GM18505 (cell line): ENCODE data around the gene PTPRG.

ENCODE experiments used
- ATAC-seq: cut with Tn5 transposase; IDR thresholded peaks from one replicate; pipeline ENCODE4 v1.9.1; 2021; ENCODE audit not compliant: unreplicated experiment
- POLR2A ChIP-seq: IDR thresholded peaks from 4 replicates; pipeline ENCODE4 v1.6.1; 2011; ENCODE audit warnings: borderline replicate concordance; ENCODE audit not compliant: insufficient read depth, insufficient read length; ENCODE audit errors: extremely low read depth

The PTPRG gene

GRCh38 chr3:61627768-61628185 is 66.4 kb downstream of the PTPRG start:
- no peak for ATAC-seq
- no peak for TF ChIP-seq POLR2A

- ATAC-seq = no peak
- no peak for TF ChIP-seq POLR2A
Measured at GRCh38 chr3:61628636-61629035, 67.3 kb downstream of the PTPRG start.

GRCh38 chr3:61629442-61629841 is 68.1 kb downstream of the PTPRG start:
- TF ChIP-seq POLR2A = no peak
- ATAC-seq = no peak

- ATAC-seq = no peak
- no peak for TF ChIP-seq POLR2A
Measured at GRCh38 chr3:61631108-61631769, 69.9 kb downstream of the PTPRG start.

- no peak for TF ChIP-seq POLR2A
- ATAC-seq = no peak
Measured at GRCh38 chr3:61632568-61633175, 71.3 kb downstream of the PTPRG start.

- no peak for TF ChIP-seq POLR2A
- ATAC-seq = no peak
Measured at GRCh38 chr3:61634678-61635077, 73.3 kb downstream of the PTPRG start.

GRCh38 chr3:61637088-61638051 is 76.0 kb downstream of the PTPRG start:
- TF ChIP-seq POLR2A = no peak
- ATAC-seq = no peak

GRCh38 chr3:61638741-61639140 is 77.4 kb downstream of the PTPRG start:
- no peak for TF ChIP-seq POLR2A
- ATAC-seq = no peak

GRCh38 chr3:61639991-61640390 is 78.6 kb downstream of the PTPRG start:
- ATAC-seq = no peak
- TF ChIP-seq POLR2A = no peak

GRCh38 chr3:61645148-61645547 is 83.8 kb downstream of the PTPRG start:
- TF ChIP-seq POLR2A = no peak
- ATAC-seq = no peak

- ATAC-seq = no peak
- TF ChIP-seq POLR2A = no peak
Measured at GRCh38 chr3:61646360-61646759, 85.0 kb downstream of the PTPRG start.

GRCh38 chr3:61646851-61647525 is 85.6 kb downstream of the PTPRG start:
- TF ChIP-seq POLR2A = no peak
- ATAC-seq = no peak

- ATAC-seq = no peak
Measured at GRCh38 chr3:61648481-61648880, 87.1 kb downstream of the PTPRG start.

More at GRCh38 chr3:61648481-61648880, 87.1 kb downstream of the PTPRG start:
- no peak for TF ChIP-seq POLR2A
